Measurements from ENCODE around the gene LRRC27.

LRRC27 gene

DNA sequence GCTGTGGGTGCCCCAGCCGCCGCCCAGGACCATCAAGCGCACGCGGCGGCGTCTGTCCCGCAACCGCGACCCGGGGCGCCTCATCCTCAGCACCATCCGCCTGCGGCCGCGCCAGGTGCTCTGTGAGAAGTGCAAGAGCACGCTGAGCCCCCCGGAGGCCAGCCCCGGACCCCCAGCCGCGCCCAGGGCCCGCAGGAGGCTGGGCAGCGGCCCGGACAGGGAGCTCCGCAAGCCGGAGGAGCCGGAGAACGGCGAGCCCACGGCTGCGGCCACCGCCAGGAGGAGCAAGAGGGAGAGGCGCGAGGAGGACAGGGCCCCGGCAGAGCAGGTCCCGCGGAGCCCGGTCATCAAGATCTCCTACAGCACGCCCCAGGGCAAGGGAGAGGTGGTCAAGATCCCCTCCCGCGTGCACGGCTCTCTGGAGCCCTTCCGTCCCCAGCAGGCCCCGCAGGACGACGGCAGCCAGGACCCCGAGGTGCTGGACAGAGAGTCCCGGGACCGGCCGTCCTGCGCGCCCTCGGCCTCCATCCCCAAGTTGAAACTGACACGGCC lies 73.0 kb downstream of the LRRC27 start:
- FAIRE-seq: no peak

DNA sequence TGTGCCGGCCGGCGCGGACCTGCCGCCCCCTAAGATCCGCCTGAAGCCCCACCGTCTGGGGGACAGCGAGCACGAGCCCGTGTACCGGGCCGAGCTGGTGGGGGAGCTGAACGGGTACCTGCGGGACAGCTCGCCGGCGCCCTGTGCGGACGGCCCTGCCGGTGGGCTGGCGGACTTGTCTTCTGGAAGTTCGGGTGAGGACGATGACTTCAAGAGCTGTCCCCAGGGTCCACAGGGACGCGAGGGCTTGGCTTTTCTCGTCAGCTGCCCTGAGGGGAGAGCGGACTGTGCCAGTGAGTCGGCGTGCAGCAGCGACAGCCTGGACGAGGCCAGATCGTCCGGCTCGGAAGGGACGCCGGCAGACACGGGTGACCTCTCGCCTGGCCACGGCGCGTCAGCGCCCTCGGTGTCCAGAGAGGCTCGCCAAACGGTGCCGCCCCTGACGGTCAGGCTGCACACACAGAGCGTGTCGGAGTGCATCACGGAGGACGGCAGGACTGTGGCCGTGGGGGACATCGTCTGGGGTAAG lies 73.5 kb downstream of the LRRC27 start:
- FAIRE-seq: no peak

DNA sequence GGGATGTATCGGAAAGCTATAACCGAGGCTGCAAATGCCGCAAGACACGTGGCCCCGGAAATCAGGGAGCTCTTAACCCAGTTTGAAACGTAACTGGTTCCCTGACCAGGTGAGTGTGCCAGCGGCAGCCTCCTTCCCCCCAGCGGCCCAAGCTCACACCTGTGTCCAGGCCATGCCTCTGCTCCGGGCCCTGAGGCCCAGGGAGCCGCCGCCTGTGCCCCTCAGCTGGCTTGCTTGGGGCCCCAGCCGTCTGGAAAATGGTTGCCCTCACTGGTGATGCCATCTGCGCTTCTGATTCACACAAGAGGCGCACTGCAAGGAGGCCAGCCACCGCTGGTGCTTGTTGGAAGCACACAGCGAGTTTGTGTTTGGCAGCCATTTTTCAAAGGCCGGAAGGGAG lies 74.2 kb downstream of the LRRC27 start:
- FAIRE-seq: no peak

DNA sequence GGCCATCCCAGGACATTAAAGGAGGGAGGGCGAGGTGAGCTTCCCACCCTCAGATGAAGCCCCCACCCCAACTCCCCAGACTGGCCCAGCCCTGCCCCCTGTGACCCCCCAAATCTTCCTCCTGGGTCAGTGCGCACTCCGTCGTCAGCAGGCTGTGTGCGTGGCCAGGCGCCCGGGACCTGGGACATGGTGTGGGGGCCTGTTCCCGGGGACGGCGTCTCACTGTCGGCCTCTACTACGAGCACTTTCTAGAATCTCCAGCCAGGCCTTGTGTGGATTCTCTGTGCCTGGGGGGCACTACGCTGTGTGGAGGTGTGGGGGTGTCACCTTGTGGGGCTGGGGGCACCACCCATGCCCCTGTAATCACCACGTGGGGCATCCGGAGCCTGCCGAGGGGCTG lies 74.8 kb downstream of the LRRC27 start:
- no peak for FAIRE-seq

DNA sequence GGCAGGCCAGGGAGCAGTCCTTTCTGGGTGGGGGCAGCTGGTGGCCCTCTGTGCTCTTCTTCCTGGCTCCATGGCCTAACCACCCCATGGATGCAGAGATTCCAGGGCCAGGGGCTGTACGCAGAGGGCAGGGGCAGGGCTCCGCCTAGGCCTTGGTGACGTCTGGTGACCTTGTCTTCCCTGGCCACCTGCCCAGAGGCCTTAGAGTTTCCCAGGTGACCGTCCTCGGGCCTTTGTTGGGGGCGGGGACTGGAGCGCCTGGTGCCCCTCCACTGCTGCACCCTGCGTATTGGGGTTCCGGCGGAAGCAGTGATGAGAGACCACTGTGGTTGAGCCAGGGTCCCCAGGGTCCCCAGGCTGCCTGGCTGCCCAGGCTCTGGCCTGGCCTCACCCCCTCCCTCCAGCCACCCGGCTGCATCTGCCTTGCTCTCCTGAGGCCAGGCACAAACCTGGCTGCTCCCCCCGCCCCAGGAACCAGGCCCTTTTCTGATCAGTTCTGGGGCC lies 75.3 kb downstream of the LRRC27 start:
- no peak for FAIRE-seq

- no peak for FAIRE-seq
Observed at GRCh38 chr10:132407846-132408278, 75.9 kb downstream of the LRRC27 start.

DNA sequence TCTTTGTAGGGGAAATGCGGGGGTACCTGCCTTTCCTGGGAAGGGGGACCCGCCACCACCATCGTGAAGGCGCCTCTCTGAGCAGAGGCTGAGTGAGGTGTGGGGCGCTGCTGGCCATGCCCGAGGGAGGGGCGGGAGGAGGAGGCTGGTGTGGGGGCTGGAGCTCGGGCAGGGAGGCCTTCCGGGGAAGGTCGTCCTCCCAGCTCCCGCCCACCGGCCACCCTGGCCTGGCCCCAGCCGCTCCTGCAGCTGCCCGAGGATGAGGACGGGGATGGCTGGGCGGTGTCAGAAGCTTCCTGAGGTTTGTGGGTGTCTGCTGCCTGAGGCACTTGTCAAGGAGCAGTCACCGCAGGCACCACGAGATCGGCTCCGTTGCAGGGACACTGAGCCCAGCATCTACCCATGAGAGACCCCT lies 76.4 kb downstream of the LRRC27 start:
- FAIRE-seq: no peak

DNA sequence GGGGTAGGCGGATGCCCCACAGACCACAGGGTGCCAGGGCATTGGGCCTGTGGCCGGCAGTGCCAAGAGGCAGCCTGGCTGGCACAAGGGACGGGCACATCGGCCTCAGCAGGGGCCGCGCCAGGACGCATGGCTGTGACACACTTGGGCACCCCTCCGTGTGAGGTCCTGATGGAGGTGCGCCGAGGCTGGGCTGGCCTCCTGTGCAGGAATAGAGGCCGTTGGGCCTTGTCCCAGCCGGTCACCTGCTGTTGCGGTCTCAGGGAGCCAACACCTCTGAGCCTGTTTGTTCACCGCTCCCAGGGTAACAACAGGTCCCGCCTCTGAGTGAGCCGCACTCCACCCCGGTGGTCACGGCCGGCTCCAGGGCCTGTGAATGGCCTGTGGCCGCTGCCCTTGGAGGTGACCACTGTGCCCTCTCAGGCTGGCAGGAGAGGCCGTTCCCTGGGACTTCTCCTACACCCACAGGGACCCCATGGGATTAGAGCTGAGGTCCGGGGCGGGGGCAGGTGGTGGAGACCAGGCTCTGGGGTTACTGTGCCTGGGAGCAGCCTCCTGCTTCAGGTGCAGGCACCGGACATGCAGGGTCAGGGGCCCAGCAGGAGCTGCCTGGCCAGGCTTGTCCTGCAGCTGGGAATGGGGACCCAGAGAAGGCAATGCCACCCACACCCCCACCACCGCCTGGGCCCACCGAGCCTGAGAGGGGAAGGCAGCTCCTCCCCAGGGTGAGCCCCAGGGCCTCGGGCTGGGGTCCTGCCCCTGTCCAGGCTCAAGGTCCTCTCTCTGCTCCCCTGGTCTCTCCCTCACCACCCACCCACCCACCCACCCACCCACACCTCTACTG lies 77.1 kb downstream of the LRRC27 start:
- FAIRE-seq: no peak

- FAIRE-seq: no peak
Observed at GRCh38 chr10:132409667-132410028, 77.7 kb downstream of the LRRC27 start.

DNA sequence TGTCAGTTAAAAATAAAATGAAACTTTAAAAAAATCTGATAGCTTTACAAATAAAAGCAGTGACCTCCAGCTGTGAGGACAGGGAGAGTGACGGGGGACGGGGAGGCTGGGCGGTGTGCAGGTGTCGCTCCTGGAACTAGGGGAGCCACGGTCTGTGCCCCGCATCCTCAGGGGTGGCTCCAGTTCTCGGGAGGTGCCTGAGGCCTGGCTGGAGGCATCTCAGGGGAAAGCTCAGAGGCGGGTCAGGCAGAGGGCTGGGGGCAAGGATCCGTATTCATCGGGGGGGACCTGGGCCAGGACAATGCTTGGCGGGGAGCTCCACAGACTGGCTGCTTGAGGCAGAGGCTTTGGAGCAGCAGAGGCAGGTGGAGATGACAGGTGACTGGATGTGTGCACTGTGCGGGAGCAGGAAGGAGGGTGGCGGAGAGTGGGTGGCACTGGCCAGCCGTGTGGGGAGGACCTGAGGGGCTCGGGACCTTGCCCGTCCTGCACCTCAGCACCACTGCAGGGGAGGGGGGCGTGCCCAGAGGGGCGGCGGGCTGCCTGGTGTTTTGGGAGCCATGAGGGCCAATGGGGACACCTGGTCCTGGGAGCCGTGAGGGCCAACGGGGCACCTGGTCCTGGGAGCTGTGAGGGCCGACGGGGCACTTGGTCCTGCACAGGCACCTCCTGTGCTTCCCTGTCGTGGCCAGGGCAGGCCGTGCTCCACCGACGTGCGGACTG lies 78.2 kb downstream of the LRRC27 start:
- no peak for FAIRE-seq

DNA sequence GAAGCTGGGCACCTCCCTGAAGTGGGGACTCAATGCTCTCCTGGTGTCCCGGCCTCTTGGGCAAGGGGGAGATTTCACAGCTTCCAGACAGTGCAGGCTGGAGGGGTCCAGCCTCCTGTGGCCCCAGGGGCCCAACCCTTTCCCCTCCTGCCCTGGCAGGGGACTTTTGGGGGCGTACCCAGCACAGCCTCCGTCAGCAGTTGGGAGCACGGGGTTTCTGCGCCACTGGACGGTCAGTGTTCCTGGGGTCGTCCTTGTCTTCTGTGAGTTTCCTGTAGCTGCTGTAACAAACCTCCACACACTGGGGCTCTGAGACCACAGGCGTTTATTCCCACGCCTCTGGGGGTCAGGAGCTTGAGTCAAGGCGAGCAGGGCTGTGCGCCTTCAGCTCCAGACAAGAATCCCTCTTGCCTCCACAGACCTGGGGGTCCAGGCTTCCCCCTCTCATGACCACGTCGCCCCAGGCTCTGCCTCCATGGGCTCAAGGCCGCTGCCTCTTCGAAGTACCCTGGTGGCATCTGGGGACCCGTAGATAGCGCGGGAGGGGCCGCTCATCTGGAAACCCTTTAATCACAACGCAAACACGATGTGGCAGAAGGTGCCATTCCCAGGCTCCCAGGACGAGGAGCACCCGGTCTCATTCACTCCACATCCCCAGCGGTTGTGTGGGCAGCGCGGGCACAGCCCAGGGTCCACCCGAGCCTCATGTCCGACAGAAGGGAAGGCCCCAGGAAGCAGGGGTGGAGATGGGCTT lies 79.0 kb downstream of the LRRC27 start:
- FAIRE-seq: no peak

- FAIRE-seq: no peak
Observed at GRCh38 chr10:132411561-132412253, 79.7 kb downstream of the LRRC27 start.

DNA sequence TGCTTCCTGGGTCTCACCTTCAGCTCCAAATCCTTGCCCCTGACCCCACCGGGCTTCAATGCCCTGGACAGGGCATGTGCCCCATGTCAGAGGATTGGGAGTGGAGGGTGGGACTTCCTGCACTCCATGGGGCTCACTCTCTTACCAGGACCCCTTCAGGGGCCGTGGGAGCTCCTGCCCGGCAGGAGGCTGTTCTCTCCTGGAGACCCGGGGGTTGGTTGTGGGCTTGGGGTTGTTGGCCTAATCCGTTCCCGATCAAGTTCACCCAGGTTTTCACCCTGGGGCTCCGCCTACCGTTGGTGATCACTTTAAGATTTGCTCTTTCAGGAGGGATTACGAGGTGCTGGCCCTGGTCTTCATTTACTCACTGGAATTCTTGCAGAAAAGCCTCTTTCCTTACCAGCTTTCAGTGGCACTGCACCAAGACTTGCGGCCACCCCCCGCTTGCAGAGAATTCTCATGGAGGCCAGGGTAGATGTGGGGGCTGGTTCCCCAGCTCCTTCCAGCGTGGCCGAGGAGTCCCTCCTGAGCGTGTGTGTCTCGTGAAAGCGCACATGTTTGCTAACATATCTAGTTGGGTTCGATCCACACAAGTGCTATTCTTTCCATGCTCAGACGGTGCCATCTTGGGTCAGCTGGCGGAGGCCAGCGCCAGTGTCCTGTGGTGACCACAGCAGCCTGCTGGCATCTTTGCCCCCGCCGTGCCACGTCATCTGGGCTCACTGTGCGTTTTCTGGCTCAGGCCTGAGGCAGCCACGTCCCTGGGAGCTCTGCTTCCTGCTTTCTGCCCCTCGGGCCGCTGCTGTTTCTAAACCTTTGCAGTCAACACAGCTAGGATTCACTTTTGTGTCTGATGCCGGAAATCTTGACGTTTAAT lies 80.6 kb downstream of the LRRC27 start:
- FAIRE-seq: no peak

GRCh38 chr10:132413226-132414205 lies 81.5 kb downstream of the LRRC27 start:
- FAIRE-seq: no peak

DNA sequence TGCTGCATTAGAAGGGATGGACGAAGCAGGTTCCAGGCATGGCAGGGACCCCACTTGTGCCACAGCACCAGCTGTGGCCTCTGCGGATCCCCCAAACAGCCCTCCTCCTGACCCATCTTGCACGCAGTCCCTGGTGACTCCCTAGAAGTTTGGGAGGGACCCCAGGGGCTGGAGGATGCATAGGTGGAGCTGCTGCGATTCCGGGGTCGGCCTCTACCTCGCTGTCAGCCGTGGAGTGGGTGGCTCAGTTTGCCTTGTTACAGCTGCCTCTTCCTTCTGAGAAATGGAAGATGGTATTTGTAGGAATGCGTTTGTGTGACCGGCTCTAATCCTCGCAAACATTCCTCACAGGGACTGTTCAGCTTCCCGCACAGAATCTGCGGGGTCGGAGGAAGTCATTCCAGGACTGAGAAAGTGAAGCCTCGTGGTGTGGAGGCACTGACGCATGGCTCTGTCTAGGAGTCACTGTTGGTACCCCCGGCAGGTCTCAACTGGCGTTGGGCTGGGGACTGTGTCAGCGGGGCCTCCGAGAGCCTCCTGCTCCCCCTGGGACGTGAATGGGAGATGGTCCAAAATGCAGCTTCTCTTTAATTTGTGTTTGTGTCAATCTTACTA lies 82.5 kb downstream of the LRRC27 start:
- no peak for FAIRE-seq

DNA sequence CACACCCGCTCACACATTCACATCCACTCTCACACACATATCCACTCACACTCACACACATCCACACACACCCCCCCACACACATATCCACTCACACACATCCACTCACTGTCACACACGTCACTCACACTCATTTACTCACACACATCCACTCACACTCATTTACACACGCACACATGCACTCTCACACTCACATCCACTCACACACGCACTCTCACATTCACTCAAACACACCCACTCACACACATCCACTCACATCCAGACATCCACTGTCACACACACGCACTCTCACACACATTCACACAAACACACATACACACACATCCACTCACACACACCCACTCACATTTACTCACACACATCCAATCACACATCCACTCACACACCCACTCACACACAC lies 83.3 kb downstream of the LRRC27 start:
- no peak for FAIRE-seq

- FAIRE-seq: no peak
Observed at GRCh38 chr10:132415956-132416355, 84.0 kb downstream of the LRRC27 start.

DNA sequence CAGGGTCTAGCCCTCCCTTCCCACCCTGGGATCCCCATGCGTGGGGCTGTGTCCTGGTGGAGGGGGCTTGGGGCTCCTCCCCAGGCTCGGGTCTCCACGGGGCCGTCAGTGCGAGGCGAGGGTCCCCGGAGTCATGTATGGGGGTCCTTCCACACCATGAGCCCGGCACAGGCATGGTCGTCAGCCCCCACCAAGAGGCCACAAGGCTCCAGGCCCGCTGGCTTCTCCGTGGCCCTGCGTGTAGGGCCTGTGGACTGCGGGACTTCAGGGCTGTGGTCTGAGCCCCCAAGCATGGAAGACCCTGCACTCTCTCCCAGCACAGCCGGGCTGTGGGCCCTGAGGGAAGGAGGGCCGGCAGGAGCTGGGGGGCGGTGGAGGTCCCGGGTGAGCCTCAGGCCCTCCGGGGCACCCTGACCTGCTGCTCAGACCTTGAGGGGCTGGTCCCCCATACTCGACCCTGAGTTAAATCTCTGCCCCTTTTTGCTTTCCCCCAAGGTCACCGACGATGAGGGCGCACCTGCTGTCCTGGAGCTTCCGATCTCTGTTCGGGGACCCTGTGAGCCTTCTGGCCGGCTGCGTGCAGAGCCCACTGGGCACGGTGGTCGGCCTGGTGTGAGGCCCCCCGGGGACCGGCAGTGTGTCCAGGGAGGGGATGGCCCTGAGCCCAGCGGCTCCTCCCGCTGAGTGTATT lies 84.7 kb downstream of the LRRC27 start:
- no peak for FAIRE-seq

Data from islet of Langerhans (tissue), 1 donor.